Cerebellar nuclear complex (tissue), 1 donor: ENCODE measurements around the gene GALNT2.

Source experiments
- DNase-seq, 2 experiments: peaks; one replicate each; lab custom pipeline; 2025; lab: John Stamatoyannopoulos, UW

The GALNT2 gene

GRCh38 chr1:230112782-230113181 lies 45.7 kb downstream of the GALNT2 start:
- DNase-seq, result no peak

- no peak for DNase-seq
These were observed 46.2 kb downstream of the GALNT2 start for GRCh38 chr1:230113235-230113592.

- no peak for DNase-seq
These were observed 46.7 kb downstream of the GALNT2 start for GRCh38 chr1:230113593-230114236.

GRCh38 chr1:230114237-230114651 lies 47.2 kb downstream of the GALNT2 start:
- no peak for DNase-seq

GRCh38 chr1:230117694-230118093 lies 50.7 kb downstream of the GALNT2 start:
- no peak for DNase-seq

GRCh38 chr1:230119340-230119739 lies 52.3 kb downstream of the GALNT2 start:
- DNase-seq, result no peak

GRCh38 chr1:230120289-230120920 lies 53.4 kb downstream of the GALNT2 start:
- DNase-seq, result no peak

- no peak for DNase-seq
These were observed 53.9 kb downstream of the GALNT2 start for GRCh38 chr1:230120921-230121381.

- DNase-seq, result no peak
These were observed 54.9 kb downstream of the GALNT2 start for GRCh38 chr1:230121950-230122349.

GRCh38 chr1:230122366-230123279 lies 55.6 kb downstream of the GALNT2 start:
- DNase-seq, result no peak

- no peak for DNase-seq
These were observed 56.5 kb downstream of the GALNT2 start for GRCh38 chr1:230123280-230124185.

- no peak for DNase-seq
These were observed 57.4 kb downstream of the GALNT2 start for GRCh38 chr1:230124186-230125128.

GRCh38 chr1:230125141-230125540 lies 58.1 kb downstream of the GALNT2 start:
- no peak for DNase-seq

- no peak for DNase-seq
These were observed 58.8 kb downstream of the GALNT2 start for GRCh38 chr1:230125640-230126528.

- no peak for DNase-seq
These were observed 59.6 kb downstream of the GALNT2 start for GRCh38 chr1:230126529-230127104.

GRCh38 chr1:230127105-230128054 lies 60.3 kb downstream of the GALNT2 start:
- DNase-seq, result no peak

- DNase-seq, result no peak
These were observed 61.7 kb downstream of the GALNT2 start for GRCh38 chr1:230128569-230129285.
